ENCODE measurements around the gene MYO1E. TPM values are rescaled to one million over a fixed set of nuclear protein-coding genes. Genes with fewer than 3 reads are reported as not detected.

MYO1E gene
- total RNA-seq, 1 experiment from 2014 or later, result 83.6 TPM

DNA sequence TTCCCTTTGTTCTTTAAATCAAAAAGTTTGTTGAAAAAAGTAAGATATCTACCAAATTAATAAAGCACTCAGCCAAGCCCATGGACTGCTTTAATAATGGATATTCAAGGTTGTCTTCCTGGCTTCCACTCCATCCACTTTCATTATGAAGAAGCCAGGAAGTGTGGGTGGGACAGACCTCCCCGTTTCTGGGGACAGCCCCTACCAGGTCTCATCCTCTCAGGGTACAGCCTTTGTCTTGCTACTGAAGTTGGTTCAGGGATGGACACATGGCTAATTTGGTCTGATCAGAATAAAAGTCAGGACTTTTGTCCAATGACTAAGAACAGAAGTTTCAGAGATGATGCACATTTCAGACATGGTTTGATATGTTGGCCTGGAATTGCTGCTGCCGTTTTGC, 235.1 kb downstream of the MYO1E start:
- Mint-ChIP-seq H3K27me3 (ENCODE audit: low read depth) (no peaks in the 10 kb centered on the region), H3K27ac (peak overlapping the region; percentile 7; the same call in 1 of the 2 replicates), H3K4me1 (peaks cover 5% of the 10 kb centered on the region), H3K9me3 (no peaks in the 10 kb centered on the region), H3K4me3 (no peak overlapping the region), H3K36me3 (peaks cover 71% of the 10 kb centered on the region)
- CTCF ChIA-PET, result interaction anchor here (1.0 to 1.5 kb wide), 9 partner anchors 10 to 391 kb away, joined by 3 to 8 read pairs (median 3); partner anchors contain the start of gene MINDY2
- TF ChIP-seq TEAD4 (CRISPR knock-in tag; IDR thresholded peaks at IDR 0.05) (no peak), ELF4 (CRISPR knock-in tag; IDR thresholded peaks at IDR 0.05; ENCODE audit: low read depth) (no peak), GABPB1 (CRISPR knock-in tag; IDR thresholded peaks at IDR 0.05) (no peak), EMX1 (CRISPR knock-in tag; IDR thresholded peaks at IDR 0.05) (no peak), ZNF263 (CRISPR knock-in tag; IDR thresholded peaks at IDR 0.05; ENCODE audit: low read depth) (no peak), SMAD4 (CRISPR knock-in tag; IDR thresholded peaks at IDR 0.05) (no peak)
- TF ChIP-seq, protein P1, sequence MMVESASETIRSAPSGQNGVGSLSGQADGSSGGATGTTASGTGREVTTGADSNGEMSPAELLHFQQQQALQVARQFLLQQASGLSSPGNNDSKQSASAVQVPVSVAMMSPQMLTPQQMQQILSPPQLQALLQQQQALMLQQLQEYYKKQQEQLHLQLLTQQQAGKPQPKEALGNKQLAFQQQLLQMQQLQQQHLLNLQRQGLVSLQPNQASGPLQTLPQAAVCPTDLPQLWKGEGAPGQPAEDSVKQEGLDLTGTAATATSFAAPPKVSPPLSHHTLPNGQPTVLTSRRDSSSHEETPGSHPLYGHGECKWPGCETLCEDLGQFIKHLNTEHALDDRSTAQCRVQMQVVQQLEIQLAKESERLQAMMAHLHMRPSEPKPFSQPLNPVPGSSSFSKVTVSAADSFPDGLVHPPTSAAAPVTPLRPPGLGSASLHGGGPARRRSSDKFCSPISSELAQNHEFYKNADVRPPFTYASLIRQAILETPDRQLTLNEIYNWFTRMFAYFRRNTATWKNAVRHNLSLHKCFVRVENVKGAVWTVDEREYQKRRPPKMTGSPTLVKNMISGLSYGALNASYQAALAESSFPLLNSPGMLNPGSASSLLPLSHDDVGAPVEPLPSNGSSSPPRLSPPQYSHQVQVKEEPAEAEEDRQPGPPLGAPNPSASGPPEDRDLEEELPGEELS (CRISPR knock-in tag; IDR thresholded peaks at IDR 0.05), result no peak
- TF ChIP-seq, protein P2, sequence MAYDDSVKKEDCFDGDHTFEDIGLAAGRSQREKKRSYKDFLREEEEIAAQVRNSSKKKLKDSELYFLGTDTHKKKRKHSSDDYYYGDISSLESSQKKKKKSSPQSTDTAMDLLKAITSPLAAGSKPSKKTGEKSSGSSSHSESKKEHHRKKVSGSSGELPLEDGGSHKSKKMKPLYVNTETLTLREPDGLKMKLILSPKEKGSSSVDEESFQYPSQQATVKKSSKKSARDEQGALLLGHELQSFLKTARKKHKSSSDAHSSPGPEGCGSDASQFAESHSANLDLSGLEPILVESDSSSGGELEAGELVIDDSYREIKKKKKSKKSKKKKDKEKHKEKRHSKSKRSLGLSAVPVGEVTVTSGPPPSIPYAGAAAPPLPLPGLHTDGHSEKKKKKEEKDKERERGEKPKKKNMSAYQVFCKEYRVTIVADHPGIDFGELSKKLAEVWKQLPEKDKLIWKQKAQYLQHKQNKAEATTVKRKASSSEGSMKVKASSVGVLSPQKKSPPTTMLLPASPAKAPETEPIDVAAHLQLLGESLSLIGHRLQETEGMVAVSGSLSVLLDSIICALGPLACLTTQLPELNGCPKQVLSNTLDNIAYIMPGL (CRISPR knock-in tag; IDR thresholded peaks at IDR 0.05), result no peak
- TF ChIP-seq, protein P3, sequence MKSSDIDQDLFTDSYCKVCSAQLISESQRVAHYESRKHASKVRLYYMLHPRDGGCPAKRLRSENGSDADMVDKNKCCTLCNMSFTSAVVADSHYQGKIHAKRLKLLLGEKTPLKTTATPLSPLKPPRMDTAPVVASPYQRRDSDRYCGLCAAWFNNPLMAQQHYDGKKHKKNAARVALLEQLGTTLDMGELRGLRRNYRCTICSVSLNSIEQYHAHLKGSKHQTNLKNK (CRISPR knock-in tag; IDR thresholded peaks at IDR 0.05), result no peak
- no peak for ATAC-seq
- DNase-seq (ENCODE audit: low spot score), result no peak
- POLR2A ChIA-PET, result no interaction called here

DNA sequence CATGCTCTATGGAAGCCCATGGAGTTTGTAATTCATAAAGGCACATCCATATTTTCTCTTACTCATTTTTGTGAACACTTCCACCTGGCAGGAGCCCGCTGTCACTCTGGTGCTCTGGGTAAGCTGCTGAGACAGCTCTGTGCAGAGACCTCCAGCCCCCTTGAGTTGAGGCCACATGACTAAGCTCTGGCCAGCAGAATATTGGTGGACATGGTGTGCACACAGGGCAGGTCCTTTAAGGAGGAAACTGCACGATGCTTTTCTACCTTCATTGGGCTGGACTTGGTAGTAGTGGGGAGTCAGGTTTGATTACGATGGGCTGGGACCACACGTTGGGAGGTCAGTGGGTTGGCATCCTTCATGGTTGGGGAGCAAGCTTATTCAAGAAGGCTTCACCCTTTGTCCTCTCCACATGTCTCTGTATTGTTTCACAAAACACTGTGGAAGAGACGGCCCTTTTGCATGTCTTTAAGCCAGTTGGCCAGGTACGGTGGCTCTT, 238.7 kb downstream of the MYO1E start:
- ATAC-seq (no peak), DNase-seq (ENCODE audit: low spot score) (no peak)
- Mint-ChIP-seq H3K4me1 (peaks cover 5% of the 10 kb centered on the region), H3K36me3 (peaks cover 90% of the 10 kb centered on the region), H3K4me3 (no peak overlapping the region), H3K9me3 (peaks cover 15% of the 10 kb centered on the region), H3K27ac (no peak overlapping the region), H3K27me3 (ENCODE audit: low read depth) (no peaks in the 10 kb centered on the region)
- POLR2A ChIA-PET, result no interaction called here
- CTCF ChIA-PET, result no interaction called here
- TF ChIP-seq, protein P4, sequence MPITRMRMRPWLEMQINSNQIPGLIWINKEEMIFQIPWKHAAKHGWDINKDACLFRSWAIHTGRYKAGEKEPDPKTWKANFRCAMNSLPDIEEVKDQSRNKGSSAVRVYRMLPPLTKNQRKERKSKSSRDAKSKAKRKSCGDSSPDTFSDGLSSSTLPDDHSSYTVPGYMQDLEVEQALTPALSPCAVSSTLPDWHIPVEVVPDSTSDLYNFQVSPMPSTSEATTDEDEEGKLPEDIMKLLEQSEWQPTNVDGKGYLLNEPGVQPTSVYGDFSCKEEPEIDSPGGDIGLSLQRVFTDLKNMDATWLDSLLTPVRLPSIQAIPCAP (CRISPR knock-in tag; IDR thresholded peaks at IDR 0.05), result no peak
- TF ChIP-seq, protein P5, sequence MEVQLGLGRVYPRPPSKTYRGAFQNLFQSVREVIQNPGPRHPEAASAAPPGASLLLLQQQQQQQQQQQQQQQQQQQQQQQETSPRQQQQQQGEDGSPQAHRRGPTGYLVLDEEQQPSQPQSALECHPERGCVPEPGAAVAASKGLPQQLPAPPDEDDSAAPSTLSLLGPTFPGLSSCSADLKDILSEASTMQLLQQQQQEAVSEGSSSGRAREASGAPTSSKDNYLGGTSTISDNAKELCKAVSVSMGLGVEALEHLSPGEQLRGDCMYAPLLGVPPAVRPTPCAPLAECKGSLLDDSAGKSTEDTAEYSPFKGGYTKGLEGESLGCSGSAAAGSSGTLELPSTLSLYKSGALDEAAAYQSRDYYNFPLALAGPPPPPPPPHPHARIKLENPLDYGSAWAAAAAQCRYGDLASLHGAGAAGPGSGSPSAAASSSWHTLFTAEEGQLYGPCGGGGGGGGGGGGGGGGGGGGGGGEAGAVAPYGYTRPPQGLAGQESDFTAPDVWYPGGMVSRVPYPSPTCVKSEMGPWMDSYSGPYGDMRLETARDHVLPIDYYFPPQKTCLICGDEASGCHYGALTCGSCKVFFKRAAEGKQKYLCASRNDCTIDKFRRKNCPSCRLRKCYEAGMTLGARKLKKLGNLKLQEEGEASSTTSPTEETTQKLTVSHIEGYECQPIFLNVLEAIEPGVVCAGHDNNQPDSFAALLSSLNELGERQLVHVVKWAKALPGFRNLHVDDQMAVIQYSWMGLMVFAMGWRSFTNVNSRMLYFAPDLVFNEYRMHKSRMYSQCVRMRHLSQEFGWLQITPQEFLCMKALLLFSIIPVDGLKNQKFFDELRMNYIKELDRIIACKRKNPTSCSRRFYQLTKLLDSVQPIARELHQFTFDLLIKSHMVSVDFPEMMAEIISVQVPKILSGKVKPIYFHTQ (CRISPR knock-in tag; IDR thresholded peaks at IDR 0.05), result no peak
- TF ChIP-seq, protein P6, sequence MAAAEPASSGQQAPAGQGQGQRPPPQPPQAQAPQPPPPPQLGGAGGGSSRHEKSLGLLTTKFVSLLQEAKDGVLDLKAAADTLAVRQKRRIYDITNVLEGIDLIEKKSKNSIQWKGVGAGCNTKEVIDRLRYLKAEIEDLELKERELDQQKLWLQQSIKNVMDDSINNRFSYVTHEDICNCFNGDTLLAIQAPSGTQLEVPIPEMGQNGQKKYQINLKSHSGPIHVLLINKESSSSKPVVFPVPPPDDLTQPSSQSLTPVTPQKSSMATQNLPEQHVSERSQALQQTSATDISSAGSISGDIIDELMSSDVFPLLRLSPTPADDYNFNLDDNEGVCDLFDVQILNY (CRISPR knock-in tag; IDR thresholded peaks at IDR 0.05), result no peak
- TF ChIP-seq, protein P7, sequence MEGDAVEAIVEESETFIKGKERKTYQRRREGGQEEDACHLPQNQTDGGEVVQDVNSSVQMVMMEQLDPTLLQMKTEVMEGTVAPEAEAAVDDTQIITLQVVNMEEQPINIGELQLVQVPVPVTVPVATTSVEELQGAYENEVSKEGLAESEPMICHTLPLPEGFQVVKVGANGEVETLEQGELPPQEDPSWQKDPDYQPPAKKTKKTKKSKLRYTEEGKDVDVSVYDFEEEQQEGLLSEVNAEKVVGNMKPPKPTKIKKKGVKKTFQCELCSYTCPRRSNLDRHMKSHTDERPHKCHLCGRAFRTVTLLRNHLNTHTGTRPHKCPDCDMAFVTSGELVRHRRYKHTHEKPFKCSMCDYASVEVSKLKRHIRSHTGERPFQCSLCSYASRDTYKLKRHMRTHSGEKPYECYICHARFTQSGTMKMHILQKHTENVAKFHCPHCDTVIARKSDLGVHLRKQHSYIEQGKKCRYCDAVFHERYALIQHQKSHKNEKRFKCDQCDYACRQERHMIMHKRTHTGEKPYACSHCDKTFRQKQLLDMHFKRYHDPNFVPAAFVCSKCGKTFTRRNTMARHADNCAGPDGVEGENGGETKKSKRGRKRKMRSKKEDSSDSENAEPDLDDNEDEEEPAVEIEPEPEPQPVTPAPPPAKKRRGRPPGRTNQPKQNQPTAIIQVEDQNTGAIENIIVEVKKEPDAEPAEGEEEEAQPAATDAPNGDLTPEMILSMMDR (IDR thresholded peaks at IDR 0.05), result no peak
- TF ChIP-seq GRHL2 (CRISPR knock-in tag; IDR thresholded peaks at IDR 0.05; ENCODE audit: insufficient replicate concordance, severe bottlenecking) (no peak), EMX1 (CRISPR knock-in tag; IDR thresholded peaks at IDR 0.05) (no peak), TCF7 (CRISPR knock-in tag; IDR thresholded peaks at IDR 0.05; ENCODE audit: low read depth) (no peak), ZNF121 (CRISPR knock-in tag; IDR thresholded peaks at IDR 0.05) (no peak), ZNF232 (CRISPR knock-in tag; IDR thresholded peaks at IDR 0.05) (no peak), ZNF396 (CRISPR knock-in tag; IDR thresholded peaks at IDR 0.05; ENCODE audit: borderline replicate concordance) (no peak), ZNF671 (CRISPR knock-in tag; IDR thresholded peaks at IDR 0.05) (no peak), ATF1 (CRISPR knock-in tag; IDR thresholded peaks at IDR 0.05) (no peak), ZNF219 (CRISPR knock-in tag; IDR thresholded peaks at IDR 0.05; ENCODE audit: borderline replicate concordance) (no peak), SMAD3 (CRISPR knock-in tag; IDR thresholded peaks at IDR 0.05; ENCODE audit: borderline replicate concordance) (no peak)
- TF ChIP-seq, protein P3 (CRISPR knock-in tag; IDR thresholded peaks at IDR 0.05), result no peak
- TF ChIP-seq, protein P8, sequence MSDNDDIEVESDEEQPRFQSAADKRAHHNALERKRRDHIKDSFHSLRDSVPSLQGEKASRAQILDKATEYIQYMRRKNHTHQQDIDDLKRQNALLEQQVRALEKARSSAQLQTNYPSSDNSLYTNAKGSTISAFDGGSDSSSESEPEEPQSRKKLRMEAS (CRISPR knock-in tag; IDR thresholded peaks at IDR 0.05), result no peak
